Superior temporal gyrus (tissue), 1 donor: ENCODE data around the gene PCCA.
"Not testable (repeated sequence)": the region's sequence is repeated elsewhere in the genome, so short reads cannot be mapped to it uniquely, and the experiment has no call there.

Experiments used
- DNase-seq: peaks from one replicate; pipeline ENCODE4 v3.0.0-alpha.2; 2016; ENCODE audit errors: extremely low spot score

PCCA gene

GRCh38 chr13:100361504-100361903 is 272.6 kb downstream of the PCCA start:
- DNase-seq: no peak

GRCh38 chr13:100362371-100362770 is 273.5 kb downstream of the PCCA start:
- DNase-seq: no peak

GRCh38 chr13:100362781-100363180 is 273.9 kb downstream of the PCCA start:
- DNase-seq: no peak

GRCh38 chr13:100363285-100363711 is 274.4 kb downstream of the PCCA start:
- no peak for DNase-seq

GRCh38 chr13:100363874-100364273 is 275.0 kb downstream of the PCCA start:
- no peak for DNase-seq

GRCh38 chr13:100364591-100364990 is 275.7 kb downstream of the PCCA start:
- DNase-seq: no peak

GRCh38 chr13:100365680-100366079 is 276.8 kb downstream of the PCCA start:
- DNase-seq: no peak

- DNase-seq: no peak
Observed at GRCh38 chr13:100378533-100378932, 289.6 kb downstream of the PCCA start.

- DNase-seq: no peak
Observed at GRCh38 chr13:100381595-100382224, 292.8 kb downstream of the PCCA start.

GRCh38 chr13:100382785-100383184 is 293.9 kb downstream of the PCCA start:
- DNase-seq: no peak

- DNase-seq: no peak
Observed at GRCh38 chr13:100387416-100387815, 298.5 kb downstream of the PCCA start.

GRCh38 chr13:100388150-100388549 is 299.3 kb downstream of the PCCA start:
- DNase-seq: not testable (repeated sequence)

GRCh38 chr13:100388923-100389322 is 300.0 kb downstream of the PCCA start:
- DNase-seq: no peak

GRCh38 chr13:100389617-100390016 is 300.7 kb downstream of the PCCA start:
- DNase-seq: no peak

GRCh38 chr13:100392709-100393630 is 304.1 kb downstream of the PCCA start:
- no peak for DNase-seq

- DNase-seq: peak; percentile 27
Observed at GRCh38 chr13:100394005-100394695, 305.3 kb downstream of the PCCA start.

GRCh38 chr13:100395698-100396373 is 306.9 kb downstream of the PCCA start:
- no peak for DNase-seq

GRCh38 chr13:100396776-100397175 is 307.9 kb downstream of the PCCA start:
- no peak for DNase-seq

GRCh38 chr13:100397627-100398026 is 308.7 kb downstream of the PCCA start:
- no peak for DNase-seq

GRCh38 chr13:100398360-100398759 is 309.5 kb downstream of the PCCA start:
- no peak for DNase-seq

GRCh38 chr13:100399455-100399854 is 310.6 kb downstream of the PCCA start:
- no peak for DNase-seq

- no peak for DNase-seq
Observed at GRCh38 chr13:100403675-100404074, 314.8 kb downstream of the PCCA start.
